Right forelimb (tissue), 1 donor: ENCODE results near the gene GHRL.

Experiments used
- DNase-seq: peaks from one replicate; pipeline ENCODE4 v3.0.0-alpha.2; 2018

Gene GHRL

DNA sequence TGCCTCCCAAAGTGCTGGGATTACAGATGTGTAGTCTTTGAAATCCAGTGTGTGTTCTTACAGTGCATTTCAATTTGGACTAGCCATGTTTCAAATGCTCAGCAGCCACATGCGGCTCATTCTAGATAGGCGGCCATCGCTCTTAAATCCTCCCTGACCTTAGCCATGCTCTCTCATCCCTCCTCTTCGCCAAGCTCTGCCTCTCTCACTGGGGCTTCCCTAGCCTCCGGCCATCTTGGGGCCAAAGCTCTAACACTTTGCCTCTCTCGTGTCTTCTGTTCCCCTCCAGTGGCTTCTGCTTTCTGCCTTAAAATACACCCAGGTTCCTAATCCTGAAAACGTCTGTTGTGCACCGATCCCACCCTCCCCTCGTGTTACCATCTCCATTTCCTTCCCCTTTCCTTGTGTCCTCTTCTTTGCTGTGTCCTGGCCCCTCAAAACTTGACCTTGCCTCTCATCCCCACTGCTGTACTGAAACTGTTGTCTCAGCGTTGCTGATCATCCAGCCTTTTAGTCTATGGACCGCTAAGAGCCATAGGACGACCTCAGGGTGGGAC is 1.4 kb upstream of the GHRL start:
- no peak for DNase-seq

DNA sequence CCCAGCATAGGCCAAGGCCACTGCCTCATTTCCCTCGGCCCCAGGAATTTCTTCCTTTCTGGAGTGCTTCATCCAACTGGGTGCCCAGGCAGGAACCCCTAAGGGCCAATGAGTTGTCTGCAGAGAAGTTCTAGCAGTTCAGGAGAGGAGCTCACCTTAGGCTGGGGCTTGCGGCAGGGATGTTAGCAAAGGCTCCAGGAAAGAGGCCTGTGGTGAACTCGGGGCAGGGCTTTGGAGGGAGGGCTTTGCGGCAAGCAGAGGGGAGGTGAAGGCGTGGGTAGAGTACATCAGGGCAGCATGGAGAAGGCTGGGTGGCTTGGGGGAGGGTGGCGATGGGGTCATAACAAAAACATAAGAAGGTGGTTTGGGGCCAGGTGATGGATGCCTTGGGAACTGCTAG is 1.1 kb downstream of the GHRL start:
- DNase-seq, result no peak

DNA sequence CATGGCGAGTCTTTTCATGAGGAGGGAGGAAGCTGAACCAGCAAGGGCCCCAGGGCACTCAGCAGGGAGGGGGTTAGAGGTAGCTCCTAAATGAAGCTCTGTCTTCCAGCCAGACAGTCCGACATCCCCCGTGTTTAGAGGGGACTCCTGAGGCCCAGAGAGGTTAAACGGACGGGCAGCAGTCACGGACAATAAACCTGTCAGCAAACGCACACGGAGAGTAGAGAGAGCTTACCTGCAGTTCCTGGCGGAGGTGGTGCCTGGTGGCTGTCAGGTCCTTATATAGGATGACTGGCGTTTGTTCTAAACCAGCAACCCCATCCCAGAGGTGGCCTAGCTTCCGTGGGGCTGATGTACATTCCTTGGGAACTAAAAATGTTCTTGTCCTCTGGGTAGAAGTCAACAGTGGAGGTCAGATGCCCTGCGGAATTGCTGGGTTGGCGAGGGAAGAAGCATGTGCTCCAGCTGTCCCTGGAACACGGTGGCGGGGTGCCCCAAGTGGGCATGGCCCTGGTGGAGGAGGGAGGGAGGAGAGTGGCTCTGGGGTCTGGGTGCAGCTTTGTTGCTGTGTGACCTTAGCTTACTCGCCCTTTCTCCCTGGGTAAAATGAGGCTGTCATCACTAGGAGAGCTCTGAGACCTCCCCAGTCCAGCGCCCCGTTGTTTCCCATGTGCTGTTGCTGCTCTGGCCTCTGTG is 2.1 kb downstream of the GHRL start:
- no peak for DNase-seq

DNA sequence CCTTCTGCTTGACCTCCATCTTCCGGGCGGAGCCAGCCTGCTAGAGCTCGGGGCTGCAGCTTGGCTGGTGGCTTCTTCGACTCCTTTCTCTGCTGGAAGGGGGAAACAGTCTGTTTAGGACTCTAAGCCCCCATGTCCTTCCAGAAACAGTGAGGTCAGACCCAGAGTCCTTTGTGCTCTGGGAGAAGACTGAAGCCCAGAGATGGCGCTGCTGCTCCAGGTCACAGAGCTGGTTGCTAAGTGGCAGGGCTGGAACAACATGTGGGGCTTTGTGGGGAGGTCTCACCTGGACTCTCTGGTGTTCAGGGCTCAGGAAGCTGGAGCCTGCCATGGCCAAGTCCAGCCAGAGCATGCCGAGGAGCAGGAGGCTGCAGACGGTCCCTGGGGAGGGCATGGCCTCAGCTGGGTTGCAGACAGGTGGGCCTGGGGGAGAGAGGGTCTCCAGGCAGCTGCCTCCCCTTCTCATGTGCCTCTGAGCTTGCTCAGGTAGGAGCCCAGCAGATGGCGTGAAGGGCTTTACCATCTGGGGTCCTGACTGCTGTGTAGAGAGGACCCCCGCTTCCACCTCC is 2.9 kb downstream of the GHRL start:
- no peak for DNase-seq

DNA sequence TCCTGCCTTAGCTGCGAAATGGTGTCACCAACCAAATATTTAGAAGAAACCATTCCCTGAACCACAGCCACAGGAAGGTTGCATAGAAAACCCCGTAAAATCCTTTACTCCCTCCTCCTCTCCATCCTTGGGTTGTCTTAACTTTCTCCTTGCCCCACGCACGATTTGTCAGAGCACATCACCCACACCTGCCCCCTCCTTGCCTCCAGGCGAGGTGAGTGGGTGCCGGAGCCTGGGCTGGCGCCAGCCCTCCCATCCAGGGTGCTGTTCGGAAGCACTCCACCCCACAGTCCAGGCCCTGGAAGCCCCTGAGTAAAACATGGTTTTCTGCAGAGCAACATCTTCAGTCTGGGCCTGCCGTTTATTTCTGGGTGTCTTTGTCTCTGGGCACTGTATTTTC is 3.7 kb downstream of the GHRL start:
- no peak for DNase-seq

DNA sequence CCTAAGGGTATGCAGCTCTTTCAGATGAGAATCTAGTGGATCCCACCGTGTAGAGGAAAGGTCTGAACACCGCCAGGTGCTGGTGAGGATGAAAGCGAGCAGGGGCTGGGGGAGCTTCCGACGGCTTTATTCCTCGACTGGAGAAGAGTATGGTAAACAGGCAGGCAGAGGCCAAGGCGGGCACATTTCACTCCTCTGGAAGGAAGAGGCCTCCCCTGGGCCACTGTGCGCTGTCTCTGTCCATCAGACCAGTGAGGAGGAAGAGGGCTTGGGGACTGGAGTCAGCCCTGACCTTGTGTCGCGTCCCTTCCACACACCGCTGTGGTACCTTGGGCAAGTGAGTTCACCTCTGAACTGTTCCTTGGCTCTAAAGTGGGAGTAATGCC is 4.2 kb downstream of the GHRL start:
- no peak for DNase-seq

DNA sequence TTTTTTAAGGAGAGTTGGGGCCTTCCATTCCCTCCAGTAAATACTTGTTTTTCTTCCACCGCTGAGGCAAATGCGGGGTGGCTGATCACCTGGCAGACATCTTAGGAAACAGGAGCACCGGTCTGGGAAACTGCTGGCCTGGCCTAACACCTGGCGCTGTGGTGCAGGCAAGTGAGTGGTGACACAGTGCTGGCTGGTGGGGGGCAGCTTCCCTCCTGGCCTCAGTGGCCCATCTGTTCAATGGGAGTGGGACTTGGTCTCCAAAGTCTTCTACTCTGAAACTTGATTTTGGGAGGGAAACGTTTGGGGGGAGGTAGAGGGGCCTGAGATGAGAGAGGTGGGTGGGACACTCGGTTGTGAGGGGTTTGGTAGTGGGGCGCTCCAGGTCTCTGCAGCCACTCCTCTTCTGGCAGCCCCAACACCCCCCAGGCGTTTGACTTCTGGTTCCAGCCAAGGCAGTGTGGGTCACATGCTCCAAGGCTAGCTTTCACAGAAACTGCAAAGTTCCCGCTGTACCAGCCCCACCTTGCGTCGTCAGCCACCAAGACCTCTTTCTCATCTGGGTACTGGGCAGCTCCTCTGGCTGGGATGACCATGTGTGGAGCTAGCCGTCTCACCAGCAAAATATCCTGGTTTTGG is 4.7 kb downstream of the GHRL start:
- no peak for DNase-seq

DNA sequence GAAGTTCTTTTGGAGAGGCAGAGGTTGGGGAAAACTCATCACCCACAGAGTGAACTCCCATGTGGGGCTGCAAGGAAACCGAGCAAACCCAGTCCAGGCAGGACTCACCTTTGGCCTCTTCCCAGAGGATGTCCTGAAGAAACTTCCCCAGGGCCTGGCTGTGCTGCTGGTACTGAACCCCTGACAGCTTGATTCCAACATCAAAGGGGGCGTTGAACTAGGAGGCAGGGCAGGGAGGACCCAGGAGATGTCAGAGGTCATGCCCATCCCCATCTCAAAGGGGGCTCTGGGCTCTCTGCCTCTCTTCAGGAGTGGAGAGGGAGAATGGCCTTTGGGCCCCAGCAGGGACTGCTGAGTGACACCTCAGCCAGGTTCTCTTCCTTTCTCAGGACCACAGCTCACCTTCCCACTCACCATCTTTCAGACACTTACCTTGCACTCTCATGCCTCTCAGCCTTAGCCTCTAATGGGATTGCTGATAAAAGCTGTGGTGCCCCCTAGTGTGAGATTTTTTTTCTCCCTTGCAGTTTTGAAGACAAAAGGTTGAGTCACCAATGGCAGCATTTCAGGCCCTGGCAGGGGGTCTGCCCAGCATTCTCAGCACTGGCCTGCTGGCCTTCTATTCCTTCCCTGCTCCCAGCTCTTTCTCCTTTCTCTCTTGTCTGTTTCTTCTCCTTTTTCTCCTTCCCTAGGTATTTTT is 6.0 kb downstream of the GHRL start:
- no peak for DNase-seq

DNA sequence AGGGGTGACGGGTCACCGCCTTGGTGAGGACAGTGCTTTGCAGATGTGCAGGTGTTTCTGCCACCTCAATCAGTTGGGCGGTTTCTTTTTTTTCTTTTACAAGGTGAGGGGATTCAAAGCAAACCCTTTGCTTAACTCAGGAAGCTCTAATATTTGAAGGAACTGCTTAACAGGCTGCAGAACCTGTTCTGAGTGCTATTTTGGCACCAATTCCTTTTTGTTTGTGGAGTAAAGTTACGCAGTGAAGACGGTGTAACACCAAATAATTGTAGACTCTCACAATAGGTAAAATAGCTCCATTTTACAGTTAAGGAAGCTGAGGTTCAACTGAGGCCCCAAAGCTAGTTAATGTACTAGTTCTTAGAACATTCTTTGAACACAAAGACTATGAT is 6.6 kb downstream of the GHRL start:
- DNase-seq, result no peak

DNA sequence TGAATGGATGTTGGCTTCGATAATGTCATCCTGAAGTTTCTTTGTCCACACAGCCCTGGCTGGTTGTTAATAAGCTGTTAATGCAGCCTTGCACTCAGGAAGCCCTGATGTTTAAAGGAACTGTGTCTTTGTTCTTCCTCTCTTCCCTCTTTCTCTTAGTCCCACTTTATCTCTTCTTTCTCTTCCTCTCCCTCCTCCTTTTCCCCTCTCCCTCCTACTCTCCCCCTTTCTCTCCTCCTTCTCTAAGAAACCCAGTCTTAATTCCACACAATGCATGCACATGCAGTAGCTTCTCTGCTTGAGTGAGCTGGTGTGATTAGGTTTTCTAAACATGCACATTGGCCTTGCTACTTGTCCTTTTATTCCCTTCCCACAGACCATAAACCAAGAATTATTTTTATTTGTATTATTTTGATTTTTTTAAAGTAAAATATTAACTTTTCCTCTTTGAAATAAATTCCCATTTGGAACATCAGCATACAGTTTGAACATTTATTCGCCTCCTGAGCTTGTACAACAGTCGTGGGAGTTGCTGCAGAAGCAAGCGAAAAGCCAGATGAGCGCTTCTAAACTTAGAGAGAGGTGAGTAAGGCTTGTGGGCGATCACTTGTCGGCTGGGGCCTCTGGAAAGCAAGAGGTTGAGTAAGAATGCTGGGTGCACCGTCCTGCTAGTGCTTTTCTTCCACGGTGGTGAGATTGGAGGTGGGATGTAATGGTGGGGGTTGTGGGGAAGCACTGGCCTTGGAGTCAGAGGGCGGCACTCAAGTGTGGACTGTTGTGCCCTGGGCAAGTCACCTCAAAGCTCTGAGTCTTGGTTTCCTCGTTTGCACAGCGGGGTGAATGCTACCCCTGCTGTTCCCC is 7.2 kb downstream of the GHRL start:
- DNase-seq, result no peak

DNA sequence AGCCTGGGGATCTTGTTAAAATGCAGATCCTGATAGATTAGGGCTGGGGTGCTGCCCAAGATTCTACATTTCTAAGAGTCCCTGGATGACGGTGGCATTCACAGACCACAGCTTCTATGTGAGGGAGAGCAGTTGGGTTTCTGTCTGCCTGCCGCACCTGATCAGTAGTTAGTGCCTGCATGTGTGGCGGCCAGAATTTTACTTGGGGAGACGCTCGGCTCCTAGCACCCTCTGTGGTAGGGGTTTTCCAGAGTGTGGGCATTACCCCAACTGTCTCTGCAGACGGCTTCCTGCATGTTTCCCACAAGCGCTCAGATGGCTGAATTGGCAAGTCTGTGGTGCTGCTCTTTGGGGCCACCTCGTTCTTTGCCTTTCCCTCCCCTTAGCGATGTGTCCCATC is 8.3 kb downstream of the GHRL start:
- no peak for DNase-seq

DNA sequence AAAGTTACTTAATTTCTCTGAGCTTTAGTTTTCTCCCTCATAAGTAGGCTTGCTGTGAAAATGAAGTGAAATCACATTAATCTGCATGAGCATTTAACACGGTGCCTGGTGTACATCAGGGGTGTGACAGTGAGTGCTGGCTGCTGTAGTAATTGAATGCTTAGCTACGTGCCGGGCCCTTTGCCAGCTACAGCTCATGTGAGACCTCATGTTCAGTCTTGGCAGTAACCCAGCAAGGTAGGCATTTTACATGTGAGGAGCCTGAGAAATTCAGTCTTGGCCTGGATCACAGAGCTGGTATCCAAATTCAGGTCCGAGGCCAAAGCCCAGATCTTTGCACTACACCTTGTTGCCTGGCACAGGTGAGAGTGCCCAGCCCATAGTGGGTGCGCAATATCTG is 9.1 kb downstream of the GHRL start:
- no peak for DNase-seq

DNA sequence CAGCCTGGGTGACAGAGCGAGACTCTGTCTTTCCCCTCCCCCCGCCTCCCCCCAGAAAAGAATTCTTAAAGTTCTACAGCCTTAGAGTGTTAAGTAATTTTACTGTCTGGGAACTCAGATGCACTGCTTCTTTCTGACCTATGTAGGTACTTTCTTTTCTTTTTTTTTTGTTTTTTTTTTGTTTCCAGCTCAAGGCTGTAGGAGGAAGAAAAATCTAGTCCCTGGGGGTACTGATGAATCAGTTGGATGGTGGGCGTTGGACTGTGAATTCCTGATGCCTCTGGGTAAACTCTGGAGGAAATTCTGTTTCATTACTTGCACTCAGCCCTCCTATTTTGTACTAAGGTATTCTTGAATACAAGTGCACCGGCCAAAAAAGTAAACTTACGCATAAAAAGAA is 10.8 kb downstream of the GHRL start:
- DNase-seq, result no peak

DNA sequence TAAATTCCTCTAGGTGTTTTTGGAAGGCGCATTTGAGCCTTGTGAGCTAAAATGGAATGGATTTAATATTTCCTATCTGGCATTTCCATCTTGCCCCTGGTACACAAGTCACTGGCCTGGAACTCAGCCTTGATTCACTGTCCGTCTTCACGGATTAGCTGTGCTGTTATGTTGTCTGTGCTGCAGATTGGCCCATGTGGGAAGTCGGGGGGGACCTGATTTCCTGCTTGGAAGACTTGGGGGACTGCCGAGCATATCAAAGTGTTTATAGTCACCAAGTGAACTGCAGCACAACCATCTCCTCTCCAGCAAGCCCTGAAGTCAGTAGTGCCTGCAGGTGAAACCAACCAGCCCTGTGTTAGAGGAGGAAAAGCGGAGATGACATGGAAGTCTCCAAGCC is 12.2 kb downstream of the GHRL start:
- no peak for DNase-seq

DNA sequence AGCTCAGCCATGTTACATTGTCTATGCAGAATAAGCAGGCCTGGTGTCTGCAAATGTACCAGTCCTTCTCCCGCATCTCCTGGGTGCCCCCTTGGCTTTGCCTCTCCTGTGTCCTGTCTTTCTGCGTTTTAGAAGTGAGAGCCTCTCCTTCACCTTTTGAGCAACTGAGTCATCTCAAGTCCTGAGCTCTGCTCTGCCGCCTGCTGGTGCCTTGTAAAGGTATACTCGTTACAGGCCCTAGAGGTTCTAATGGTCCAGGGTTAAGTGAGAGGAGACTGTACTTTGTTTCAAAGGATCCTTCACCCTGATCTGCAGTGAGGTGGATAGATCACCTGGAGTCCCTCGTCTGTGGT is 12.6 kb downstream of the GHRL start:
- no peak for DNase-seq

DNA sequence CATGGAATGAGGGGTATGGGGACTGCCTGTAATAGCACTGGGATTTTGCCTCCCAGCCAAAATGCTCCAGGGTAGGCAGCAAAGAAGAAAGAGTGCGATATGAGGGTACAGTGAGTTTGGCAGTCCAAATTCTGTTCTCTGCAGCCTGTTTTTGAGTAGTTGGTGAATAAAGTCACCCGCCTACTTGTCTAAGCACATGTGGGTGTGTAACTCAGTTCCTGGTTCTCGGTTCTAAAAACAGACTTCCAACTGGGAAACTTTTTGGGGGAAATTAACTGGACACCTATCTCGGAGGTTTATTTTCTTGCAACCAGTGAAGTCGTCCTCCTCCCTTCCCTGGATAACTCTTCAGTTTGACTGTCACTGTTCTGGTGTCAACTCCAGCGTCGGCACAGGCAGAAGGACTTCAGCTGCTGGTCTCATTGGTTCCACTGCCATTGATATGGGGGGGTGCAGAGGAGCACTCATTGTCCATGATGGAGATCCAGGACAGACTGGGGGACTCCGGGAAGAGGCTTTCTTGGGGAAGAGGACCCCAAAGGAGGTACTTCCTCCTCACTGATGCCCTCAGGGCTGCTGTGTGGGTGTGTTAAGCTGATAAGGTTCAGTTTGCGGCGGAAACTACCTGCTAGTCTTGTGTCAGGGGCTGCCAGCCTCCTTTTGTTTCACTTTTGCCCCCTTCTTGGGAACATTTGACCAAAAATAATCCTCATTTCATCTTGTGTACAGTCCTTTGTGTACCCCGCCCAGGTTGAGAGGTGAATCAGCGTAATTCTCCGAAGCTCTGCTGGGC is 13.2 kb downstream of the GHRL start:
- no peak for DNase-seq

DNA sequence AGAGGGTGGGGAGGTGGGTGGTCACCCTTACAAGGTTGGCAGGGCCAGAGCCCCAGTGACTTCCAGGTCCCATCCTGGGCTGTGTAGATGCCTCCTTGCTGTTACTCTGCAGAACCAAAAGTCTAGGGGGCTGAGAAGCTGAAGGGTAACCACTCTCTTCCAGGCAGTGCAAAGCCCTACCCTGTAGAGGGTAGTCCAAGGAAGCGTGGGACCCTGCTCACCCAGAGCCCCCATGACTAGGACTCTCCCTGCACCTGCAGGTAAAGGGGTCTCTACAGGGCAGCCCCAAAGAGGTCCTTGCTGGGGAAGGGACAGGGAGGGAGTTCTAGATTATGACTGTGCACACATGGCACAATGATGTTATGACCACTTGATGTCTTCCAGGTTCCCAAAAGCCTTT is 14.2 kb downstream of the GHRL start:
- no peak for DNase-seq

DNA sequence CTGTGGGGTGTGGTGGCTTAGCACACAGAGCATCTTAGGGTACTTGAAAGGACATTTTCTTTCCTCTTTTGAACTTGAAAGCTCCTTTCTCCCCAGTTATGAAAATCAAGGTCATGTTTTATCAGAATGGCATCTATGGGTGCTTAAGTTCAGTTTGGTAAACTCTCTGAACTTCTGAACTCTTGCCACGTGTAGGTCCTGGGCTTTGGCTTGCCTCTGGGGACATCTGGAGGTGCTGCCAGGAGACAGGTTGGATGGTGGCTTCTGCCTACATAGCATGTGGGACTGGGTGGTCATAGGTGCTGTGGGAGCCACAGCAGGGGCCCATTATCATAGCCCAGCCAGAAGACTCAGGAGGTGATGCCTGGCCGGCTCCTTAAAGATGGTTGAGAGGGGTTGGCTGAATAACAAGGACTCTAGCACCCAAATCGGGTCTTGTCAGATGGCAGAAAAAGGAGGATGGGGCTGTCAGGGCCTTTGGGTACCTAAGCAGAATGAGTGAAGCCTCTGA is 15.6 kb downstream of the GHRL start:
- DNase-seq, result no peak

DNA sequence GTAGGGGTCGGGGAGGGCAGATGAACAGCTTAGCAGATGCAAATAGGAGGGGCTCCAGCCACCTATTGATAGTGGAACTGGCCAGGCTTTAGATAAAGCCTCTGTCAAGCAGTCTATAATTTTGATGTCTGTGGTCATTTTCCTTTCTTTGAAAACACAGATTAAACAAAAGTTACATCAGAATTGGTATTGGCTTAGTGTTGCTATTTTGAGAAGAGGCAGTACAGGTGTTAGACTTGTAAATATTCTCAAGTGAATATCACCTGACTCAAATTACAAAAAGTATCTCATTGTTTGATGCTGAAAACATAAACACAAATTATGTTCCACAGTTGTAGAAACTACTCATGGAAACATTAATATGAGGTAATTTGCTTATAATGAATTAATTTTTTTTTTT is 18.1 kb downstream of the GHRL start:
- no peak for DNase-seq

DNA sequence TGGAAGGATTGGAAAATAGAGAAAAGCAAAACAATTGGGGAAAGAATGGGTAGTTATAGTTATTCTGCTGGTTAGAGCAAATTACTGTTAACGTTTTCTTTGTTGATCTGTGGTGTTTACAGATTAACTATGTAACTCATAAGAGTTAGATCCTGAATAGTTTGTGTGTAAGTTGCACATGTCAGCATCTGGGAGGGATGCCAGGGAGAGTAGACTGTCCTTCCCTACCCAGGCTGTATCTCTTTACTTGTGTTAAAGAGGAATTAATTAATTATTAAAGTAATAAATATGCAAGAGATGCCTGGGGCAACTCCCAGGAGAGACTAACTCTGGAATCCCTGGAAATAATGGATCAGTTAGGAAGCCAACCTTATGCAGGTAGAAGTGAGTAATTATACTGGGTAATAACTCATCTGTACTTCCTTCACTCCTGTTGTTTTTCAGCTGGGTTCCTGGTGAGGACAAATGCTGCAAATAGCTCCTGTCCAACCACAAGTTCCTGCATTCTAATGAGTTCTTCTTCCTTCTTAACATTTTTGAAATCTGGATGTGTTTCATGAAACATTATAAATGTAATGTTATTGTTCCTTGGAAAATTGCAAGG is 18.9 kb downstream of the GHRL start:
- no peak for DNase-seq

DNA sequence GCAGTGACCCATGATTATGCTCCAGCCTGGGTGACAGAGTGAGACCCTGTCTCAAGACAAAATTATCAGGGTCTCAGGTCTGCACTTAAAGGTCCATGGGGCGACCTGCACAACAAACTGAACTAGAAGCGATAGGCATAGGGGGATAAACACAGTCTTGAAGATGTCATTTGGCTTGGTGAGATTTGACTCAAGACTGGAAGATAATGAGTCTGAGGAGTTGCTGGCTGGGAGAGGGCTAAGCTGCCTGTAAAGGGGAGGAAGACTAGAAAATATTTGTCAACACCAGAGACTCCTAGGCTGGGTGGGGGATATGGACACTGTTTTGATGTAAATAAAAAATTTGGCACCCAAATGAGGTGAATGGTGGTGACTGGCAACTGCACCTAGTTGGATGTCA is 19.8 kb downstream of the GHRL start:
- DNase-seq, result no peak
